Activated CD8-positive, alpha-beta T cell treated with anti-CD3 and anti-CD28 coated beads, Interleukin-2, amount 10 ng/mL, durations not matched to agents 7 days and 5 days (primary cell): ENCODE measurements around the gene RNU1-4. TPM values are rescaled to one million over a fixed set of nuclear protein-coding genes. Genes with fewer than 3 reads are reported as not detected.
"Not testable (repeated sequence)": the region's sequence is repeated elsewhere in the genome, so short reads cannot be mapped to it uniquely, and the experiment has no call there.

Experiments used
- ATAC-seq: fragments of 150-1000 bp; cut with Tn5 transposase; one replicate; pipeline ENCODE4 v1.10.0; 2021; ENCODE audit warnings: moderate library complexity
- CTCF ChIA-PET: fragments of 350-600 bp; sonication (Branson Sonifier 250); formaldehyde crosslinking; loops from one replicate; lab custom pipeline; 2021; ENCODE audit warnings: antibody characterized with exemption; lab: Charles Lee
- POLR2A ChIA-PET: fragments of 350-600 bp; sonication (Branson Sonifier 250); formaldehyde crosslinking; loops from one replicate; lab custom pipeline; 2021; ENCODE audit warnings: antibody characterized with exemption; lab: Charles Lee
- DNase-seq: peaks from one replicate; pipeline ENCODE4 v3.0.0-alpha.2; 2020
- H3K27ac Mint-ChIP-seq: one replicate; pipeline ENCODE4 v1.8.0; 2021; ENCODE audit warnings: mild to moderate bottlenecking, mixed read lengths
- H3K27me3 Mint-ChIP-seq: one replicate; pipeline ENCODE4 v1.8.0; 2021; ENCODE audit warnings: low read depth, mixed read lengths
- H3K36me3 Mint-ChIP-seq: one replicate; pipeline ENCODE4 v1.8.0; 2021; ENCODE audit warnings: low read depth, mixed read lengths
- H3K4me1 Mint-ChIP-seq: one replicate; pipeline ENCODE4 v1.8.0; 2021; ENCODE audit warnings: low read depth, mixed read lengths
- H3K4me3 Mint-ChIP-seq: one replicate; pipeline ENCODE4 v1.8.0; 2021; ENCODE audit warnings: mild to moderate bottlenecking, mixed read lengths
- H3K9me3 Mint-ChIP-seq: one replicate; pipeline ENCODE4 v1.8.0; 2022; ENCODE audit warnings: mixed read lengths; ENCODE audit not compliant: insufficient read depth
- total RNA-seq, 2 experiments: library from RNA; stranded (reverse); gene quantifications; one replicate each; pipeline ENCODE4 v1.2.3, GENCODE V29; 2021

The RNU1-4 gene
- total RNA-seq, 2 experiments from 2014 or later, result 1,730 to 2,232 TPM

DNA sequence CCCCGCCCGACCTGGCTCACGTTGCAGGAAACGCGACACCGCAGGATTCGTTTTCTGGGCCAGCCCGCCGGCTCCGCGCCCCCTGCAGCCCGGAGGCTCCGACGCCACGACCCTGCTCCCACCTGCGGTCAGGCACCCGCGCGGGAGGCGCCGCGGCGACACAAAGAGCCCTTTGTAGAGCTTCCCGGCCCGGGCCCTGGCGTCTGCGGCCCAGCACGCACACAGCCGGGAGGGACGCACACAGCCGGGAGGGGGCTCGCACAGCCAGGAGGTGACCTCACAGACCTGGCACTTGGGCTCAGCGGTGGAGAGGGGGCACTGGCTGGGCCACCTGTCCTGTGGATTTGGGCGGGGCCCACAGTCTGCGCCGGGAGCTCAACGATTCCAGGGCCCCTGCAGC is 39.1 kb upstream of the RNU1-4 start:
- H3K27me3 Mint-ChIP-seq, H3K36me3 Mint-ChIP-seq, CTCF ChIA-PET, DNase-seq, H3K27ac Mint-ChIP-seq, H3K4me3 Mint-ChIP-seq, H3K4me1 Mint-ChIP-seq, ATAC-seq, POLR2A ChIA-PET, H3K9me3 Mint-ChIP-seq: not testable (repeated sequence)

DNA sequence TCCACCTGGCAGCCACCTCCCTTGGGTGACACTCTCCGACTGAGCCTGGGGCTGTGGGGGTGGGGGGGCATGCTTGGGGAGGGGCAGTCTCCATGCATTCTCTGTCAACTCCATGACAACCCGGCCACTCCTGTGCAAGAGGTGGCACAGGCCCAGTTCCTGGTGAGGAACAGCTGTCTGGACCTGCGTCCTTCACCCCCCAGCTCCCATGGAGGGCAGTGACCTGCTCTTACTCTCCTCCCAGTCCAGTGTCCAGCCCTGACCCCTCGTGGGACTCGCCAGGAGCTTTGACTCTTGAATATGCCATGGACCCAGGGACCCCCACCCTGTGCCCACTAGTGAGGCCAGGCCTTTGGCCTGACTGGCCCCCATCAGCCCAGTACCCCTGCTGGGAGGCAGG is 38.0 kb upstream of the RNU1-4 start:
- H3K27ac Mint-ChIP-seq, H3K4me1 Mint-ChIP-seq, H3K27me3 Mint-ChIP-seq, H3K4me3 Mint-ChIP-seq, DNase-seq, H3K9me3 Mint-ChIP-seq, ATAC-seq, H3K36me3 Mint-ChIP-seq: not testable (repeated sequence)
- POLR2A ChIA-PET, result interaction anchor here (0.6 kb wide), 1 partner anchor 84 kb away, joined by 3 read pairs; no protein-coding TSS in a partner anchor
- CTCF ChIA-PET, result interaction anchor here (0.6 to 1.3 kb wide), 3 partner anchors 10 to 465 kb away, joined by 3 read pairs; no protein-coding TSS in a partner anchor

DNA sequence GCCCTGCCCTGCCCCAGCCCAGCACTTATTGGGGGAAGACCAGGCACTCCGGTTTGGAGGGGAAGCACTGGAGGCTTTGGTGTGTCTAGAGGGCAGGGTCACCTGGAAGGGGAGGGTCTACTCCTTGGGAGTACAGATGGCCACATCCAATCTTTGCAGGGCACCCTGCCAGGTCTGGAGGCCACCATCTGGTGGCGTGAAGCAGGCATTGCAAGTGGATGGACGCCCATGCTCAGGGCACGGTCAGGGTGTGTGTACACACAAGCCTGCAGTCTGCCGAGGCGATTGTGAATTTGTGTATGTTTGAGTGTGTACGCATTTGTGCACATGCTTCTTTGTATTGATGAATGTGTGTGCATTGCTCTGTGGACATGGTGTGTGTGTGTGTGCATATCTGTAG is 37.2 kb upstream of the RNU1-4 start:
- H3K36me3 Mint-ChIP-seq, DNase-seq, H3K27me3 Mint-ChIP-seq, H3K4me1 Mint-ChIP-seq, POLR2A ChIA-PET, H3K27ac Mint-ChIP-seq, H3K9me3 Mint-ChIP-seq, H3K4me3 Mint-ChIP-seq, ATAC-seq: not testable (repeated sequence)
- CTCF ChIA-PET, result interaction anchor here (0.8 to 1.3 kb wide), 2 partner anchors 11 to 95 kb away, joined by 3 read pairs; no protein-coding TSS in a partner anchor

DNA sequence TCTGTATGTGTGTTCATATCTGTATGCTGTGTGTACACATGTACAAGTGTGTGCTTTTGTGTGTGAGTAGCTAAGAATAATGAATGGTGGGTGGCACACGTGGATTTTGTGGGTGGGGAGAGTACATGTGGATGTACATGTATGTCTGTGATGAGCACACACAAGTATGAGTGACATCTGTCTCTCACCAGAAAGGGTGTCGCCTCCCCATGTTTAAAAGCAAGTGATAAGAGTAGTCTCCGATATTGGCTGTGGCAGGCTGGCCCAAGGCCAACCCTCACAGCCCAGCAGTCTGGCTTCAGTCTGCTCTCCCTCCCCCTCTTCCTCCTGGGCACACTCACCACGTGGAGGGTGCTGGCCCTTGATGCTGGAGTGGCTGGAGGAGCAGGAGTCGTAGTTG is 36.7 kb upstream of the RNU1-4 start:
- H3K4me3 Mint-ChIP-seq, DNase-seq, H3K27ac Mint-ChIP-seq, H3K4me1 Mint-ChIP-seq, POLR2A ChIA-PET, H3K27me3 Mint-ChIP-seq, ATAC-seq, H3K9me3 Mint-ChIP-seq, H3K36me3 Mint-ChIP-seq, CTCF ChIA-PET: not testable (repeated sequence)

DNA sequence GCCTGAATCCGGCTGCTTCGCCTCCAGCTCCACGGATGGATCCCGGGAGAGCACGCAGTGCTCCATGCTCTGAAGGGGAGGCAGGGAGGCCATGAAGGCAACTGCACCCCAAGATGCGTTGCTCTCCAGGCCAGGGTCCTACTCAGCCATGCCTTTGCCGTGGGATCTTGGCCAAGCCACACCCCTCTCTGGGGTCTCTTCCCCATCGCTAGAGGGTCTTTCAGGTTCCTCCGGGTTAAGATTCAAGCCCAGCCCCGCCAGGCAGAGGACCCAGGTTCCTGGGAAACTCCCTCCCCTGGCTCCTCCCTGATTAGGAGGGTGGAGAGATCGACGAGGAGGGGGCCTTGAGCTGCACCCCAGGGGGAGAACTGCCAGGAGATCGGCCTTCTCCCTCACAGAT is 36.2 kb upstream of the RNU1-4 start:
- H3K4me1 Mint-ChIP-seq, H3K36me3 Mint-ChIP-seq, H3K27me3 Mint-ChIP-seq, H3K9me3 Mint-ChIP-seq, H3K27ac Mint-ChIP-seq, DNase-seq, POLR2A ChIA-PET, H3K4me3 Mint-ChIP-seq, ATAC-seq: not testable (repeated sequence)
- CTCF ChIA-PET, result interaction anchor here (1.3 kb wide), 1 partner anchor 11 kb away, joined by 3 read pairs; no protein-coding TSS in a partner anchor

DNA sequence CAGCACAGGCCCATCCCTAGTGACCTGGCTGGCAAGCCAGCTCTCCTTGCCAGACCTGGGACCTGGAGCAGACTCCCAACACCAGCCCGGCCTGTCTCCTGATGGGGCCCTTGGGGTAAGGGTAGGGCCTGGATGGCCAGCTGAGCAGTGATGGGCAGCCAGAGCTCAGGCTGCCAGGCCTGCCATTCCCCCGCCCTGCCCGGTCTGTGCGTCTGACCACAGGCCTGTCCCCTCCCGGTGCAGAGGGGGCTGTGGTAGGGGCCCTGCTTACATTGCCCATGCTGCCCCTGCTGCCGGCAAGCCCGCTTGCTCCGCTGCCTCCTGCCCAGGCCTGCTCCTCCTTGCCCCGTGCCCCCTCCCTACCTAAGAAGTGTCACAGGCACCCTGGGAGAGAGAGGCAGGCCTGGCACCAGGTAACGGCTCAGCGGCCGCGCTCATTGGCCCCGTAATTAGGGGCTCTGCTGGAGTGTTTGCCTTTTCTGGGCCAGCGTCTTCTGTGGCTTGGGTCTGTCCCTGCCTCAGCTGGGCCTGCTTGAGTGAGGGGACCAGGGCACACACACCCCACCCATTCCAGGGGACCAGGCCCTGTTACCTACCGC is 35.7 kb upstream of the RNU1-4 start:
- not testable (repeated sequence) for H3K27ac Mint-ChIP-seq

DNA sequence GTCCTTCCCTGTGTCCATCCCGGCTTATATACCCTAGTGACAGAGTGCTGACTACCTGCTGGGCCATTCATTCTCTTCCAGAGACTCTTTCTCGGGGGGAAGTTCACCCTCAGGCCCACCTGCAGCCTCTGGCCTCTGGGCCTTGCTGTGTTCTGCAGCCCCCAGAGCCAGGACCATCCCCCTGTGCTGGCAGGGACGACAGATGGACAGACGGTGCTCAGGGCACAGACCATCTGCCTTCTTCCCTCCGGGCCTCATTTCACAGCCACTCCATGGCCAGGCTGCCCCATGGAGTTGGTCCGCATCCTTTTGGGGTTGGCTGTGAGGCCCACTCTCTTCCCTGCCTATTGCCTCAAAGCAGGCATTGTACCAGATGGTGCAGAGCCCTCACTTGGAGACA is 34.0 kb upstream of the RNU1-4 start:
- CTCF ChIA-PET, H3K4me3 Mint-ChIP-seq, H3K27ac Mint-ChIP-seq, H3K4me1 Mint-ChIP-seq, H3K27me3 Mint-ChIP-seq, ATAC-seq, DNase-seq, H3K36me3 Mint-ChIP-seq, H3K9me3 Mint-ChIP-seq, POLR2A ChIA-PET: not testable (repeated sequence)

More for the DNA sequence above, 35.7 kb upstream of the RNU1-4 start:
- H3K4me3 Mint-ChIP-seq, H3K9me3 Mint-ChIP-seq, H3K36me3 Mint-ChIP-seq, ATAC-seq, DNase-seq, H3K4me1 Mint-ChIP-seq, H3K27me3 Mint-ChIP-seq, POLR2A ChIA-PET: not testable (repeated sequence)
- CTCF ChIA-PET, result interaction anchor here (1.3 kb wide), 1 partner anchor 12 kb away, joined by 3 read pairs; no protein-coding TSS in a partner anchor

DNA sequence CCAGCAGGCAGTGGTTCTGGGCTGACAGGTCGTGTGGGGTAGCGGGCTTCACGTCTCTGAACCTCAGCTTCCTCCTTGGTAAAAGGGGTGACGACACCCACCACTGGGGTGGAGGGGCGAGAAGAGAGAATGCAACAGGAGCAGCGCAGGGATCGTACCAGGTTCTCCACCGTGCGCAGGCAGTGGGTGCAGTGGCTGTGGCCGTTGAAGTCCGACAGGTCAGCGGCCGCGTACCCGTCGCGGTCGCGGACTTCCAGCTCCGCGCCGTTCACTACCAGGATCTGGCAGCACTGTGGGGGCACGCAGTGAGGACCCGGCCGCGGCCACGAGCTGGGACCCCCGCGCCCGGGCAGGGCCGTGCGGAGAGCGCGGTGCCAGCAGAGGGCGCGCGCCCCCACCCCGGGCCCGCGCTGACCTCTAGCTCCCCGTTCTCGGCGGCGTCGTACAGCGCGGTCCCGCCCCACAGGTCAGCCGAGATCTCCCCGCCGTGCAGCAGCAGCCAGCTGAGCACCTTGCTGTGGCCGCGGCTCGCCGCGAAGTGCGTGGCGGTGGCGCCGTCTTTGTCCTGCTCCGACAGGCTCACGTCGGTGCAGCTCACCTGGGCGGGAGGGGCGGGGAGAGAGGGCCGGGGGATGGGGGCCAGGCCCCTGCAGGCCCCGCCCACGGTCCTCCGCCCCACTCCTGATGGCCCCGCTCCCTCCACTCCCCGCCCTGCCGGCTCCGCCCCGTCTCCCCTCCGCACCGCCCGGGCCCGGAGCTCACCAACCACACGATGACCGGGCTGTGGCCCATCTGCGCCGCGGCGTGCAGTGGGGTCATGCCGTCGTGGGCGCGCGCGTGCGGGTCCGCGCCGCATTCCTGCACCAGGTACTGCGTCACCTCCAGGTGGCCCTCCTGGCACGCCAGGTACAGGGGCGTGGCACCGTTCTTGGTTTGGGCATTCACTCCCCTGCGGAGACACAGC is 32.9 kb upstream of the RNU1-4 start:
- H3K4me1 Mint-ChIP-seq, H3K27me3 Mint-ChIP-seq, H3K27ac Mint-ChIP-seq, H3K4me3 Mint-ChIP-seq, DNase-seq, H3K36me3 Mint-ChIP-seq, H3K9me3 Mint-ChIP-seq, CTCF ChIA-PET: not testable (repeated sequence)
- ATAC-seq, result peak; percentile 41
- POLR2A ChIA-PET, result interaction anchor here (0.6 kb wide), 1 partner anchor 14 kb away, joined by 3 read pairs; no protein-coding TSS in a partner anchor

DNA sequence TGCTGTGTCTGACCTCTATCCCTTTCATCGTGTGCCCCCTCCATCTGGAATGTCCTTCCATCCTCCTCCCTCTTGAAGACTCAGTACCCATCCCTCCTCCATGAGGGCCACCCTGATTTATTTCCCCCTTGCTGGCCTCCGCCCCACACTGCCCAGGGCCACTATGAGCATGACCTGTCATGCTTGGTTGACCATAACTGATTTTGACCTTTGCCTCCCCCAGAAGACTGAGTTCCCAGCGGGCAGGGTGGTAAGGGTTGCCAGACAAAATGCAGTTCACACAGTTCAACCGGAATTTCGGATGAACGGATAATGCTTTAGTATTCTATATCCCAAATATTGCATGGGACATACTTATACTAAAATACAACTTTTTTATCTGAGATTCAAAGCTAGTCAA is 31.6 kb upstream of the RNU1-4 start:
- CTCF ChIA-PET, H3K9me3 Mint-ChIP-seq, DNase-seq, ATAC-seq, H3K27me3 Mint-ChIP-seq, POLR2A ChIA-PET, H3K27ac Mint-ChIP-seq, H3K4me1 Mint-ChIP-seq, H3K36me3 Mint-ChIP-seq, H3K4me3 Mint-ChIP-seq: not testable (repeated sequence)

DNA sequence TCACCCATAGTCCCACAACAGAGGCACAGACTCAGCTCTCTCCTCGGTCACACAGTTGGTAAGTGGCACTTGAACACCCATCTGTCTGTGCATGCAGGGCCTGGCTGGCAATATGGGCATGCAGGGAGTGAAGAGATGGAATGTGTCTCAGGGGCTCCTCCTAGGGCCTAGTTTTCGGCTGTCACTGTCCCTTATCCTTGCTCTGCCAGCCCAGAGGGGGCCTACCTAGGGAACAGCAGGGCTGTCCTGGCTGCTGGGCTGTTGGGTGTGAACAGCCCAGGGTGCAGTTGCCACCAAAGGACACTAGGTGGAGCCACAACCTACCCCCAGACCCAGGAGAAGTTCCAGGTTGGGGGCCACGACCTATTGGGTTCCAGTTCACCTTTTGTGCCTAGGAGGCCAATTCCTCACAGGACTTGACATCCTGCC is 30.6 kb upstream of the RNU1-4 start:
- DNase-seq, POLR2A ChIA-PET, H3K4me1 Mint-ChIP-seq, H3K27ac Mint-ChIP-seq, H3K4me3 Mint-ChIP-seq, H3K27me3 Mint-ChIP-seq, H3K9me3 Mint-ChIP-seq, H3K36me3 Mint-ChIP-seq, CTCF ChIA-PET: not testable (repeated sequence)
- ATAC-seq, result peak; percentile 63

DNA sequence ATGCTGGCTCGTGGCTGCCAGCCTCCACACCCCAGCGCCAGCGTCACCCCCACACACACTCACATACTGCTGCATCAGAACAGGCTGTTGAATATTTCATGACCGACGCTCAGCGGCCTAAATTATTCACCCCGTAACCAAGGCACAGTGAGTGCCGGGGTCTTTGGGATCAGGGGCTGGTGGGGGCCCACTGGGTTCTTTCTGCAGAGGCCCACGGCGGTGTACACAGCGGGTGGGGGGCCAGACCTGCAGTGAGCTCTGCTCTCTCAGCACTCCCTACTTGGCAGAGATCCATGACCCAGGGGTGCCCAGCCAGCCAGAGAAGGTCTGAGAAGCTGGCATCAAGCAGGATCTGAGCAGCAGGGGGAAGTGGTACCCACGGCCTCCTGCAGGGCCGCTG is 29.7 kb upstream of the RNU1-4 start:
- not testable (repeated sequence) for H3K36me3 Mint-ChIP-seq

DNA sequence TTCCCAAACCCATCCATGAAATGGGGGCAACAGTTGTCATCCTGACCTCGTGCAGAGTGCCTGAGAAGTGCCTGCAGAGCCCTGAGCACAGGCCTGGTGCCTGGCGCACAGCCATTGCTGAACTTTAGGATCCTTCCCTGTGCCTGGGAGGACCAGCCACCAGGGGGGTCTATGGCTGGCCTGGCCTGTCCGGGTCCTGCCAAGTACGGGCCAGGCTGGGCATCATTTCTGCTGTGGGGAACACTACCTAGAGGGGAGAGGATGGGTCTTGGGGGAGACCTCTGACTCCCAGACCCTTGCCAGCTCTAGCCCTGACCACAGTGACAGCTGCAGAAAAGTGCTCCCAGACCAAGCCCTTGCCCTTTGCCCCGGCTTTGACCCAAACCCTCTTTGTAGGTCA is 28.2 kb upstream of the RNU1-4 start:
- H3K4me1 Mint-ChIP-seq, H3K36me3 Mint-ChIP-seq, DNase-seq, H3K4me3 Mint-ChIP-seq, H3K27me3 Mint-ChIP-seq, ATAC-seq, H3K27ac Mint-ChIP-seq, POLR2A ChIA-PET, CTCF ChIA-PET, H3K9me3 Mint-ChIP-seq: not testable (repeated sequence)

More for the DNA sequence above, 29.7 kb upstream of the RNU1-4 start:
- H3K9me3 Mint-ChIP-seq, H3K4me3 Mint-ChIP-seq, H3K4me1 Mint-ChIP-seq, ATAC-seq, DNase-seq, POLR2A ChIA-PET, CTCF ChIA-PET, H3K27me3 Mint-ChIP-seq, H3K27ac Mint-ChIP-seq: not testable (repeated sequence)
